GM23338 (cell line): ENCODE measurements around the gene MEN1. TPM values are rescaled to one million over a fixed set of nuclear protein-coding genes. Genes with fewer than 3 reads are reported as not detected.

ENCODE experiments used
- ATAC-seq: fragments of 200-7000 bp; cut with Tn5 transposase; 3 replicates; pipeline ENCODE4 v1.9.1; 2020
- DNase-seq: peaks from one replicate; pipeline ENCODE4 v3.0.0-alpha.2; 2015; ENCODE audit warnings: low spot score
- H2AFZ ChIP-seq: fragments of 200-600 bp; sonication (generic); 2 replicates; pipeline ENCODE4 v1.8.0; 2016; ENCODE audit warnings: antibody characterized with exemption, mild to moderate bottlenecking, moderate library complexity
- H3F3A ChIP-seq: fragments of 200-600 bp; sonication (generic); replicated peaks from 2 replicates; pipeline ENCODE4 v1.8.0; 2017; ENCODE audit warnings: antibody characterized with exemption, mixed run types, low read depth
- H3K27ac ChIP-seq: fragments of 200-600 bp; sonication (generic); 2 replicates; pipeline ENCODE4 v1.6.1; 2016; ENCODE audit warnings: low read depth
- H3K27me3 ChIP-seq: fragments of 200-600 bp; sonication (generic); 2 replicates; pipeline ENCODE4 v1.8.0; 2016; ENCODE audit warnings: mild to moderate bottlenecking, mixed run types, moderate library complexity; ENCODE audit not compliant: insufficient read depth
- H3K36me3 ChIP-seq: fragments of 200-600 bp; sonication (generic); 2 replicates; pipeline ENCODE4 v1.8.0; 2016; ENCODE audit warnings: mild to moderate bottlenecking; ENCODE audit not compliant: insufficient read depth
- H3K4me1 ChIP-seq: fragments of 200-600 bp; sonication (generic); 2 replicates; pipeline ENCODE4 v1.8.0; 2016; ENCODE audit warnings: mild to moderate bottlenecking, moderate library complexity; ENCODE audit not compliant: insufficient read depth
- H3K4me2 ChIP-seq: fragments of 200-600 bp; sonication (generic); 2 replicates; pipeline ENCODE4 v1.7.1; 2017; ENCODE audit warnings: mixed run types
- H3K4me3 ChIP-seq: fragments of 200-600 bp; sonication (generic); 2 replicates; pipeline ENCODE4 v1.6.1; 2016; ENCODE audit warnings: mixed run types
- H3K79me2 ChIP-seq: fragments of 200-600 bp; sonication (generic); replicated peaks from 2 replicates; pipeline ENCODE4 v1.8.0; 2017; ENCODE audit warnings: mild to moderate bottlenecking; ENCODE audit not compliant: insufficient read depth
- H3K9me2 ChIP-seq: fragments of 200-600 bp; sonication (generic); 2 replicates; pipeline ENCODE4 v1.8.0; 2017; ENCODE audit not compliant: insufficient read depth
- H4K20me1 ChIP-seq: fragments of 200-600 bp; sonication (generic); replicated peaks from 2 replicates; pipeline ENCODE4 v1.8.0; 2017; ENCODE audit warnings: mild to moderate bottlenecking; ENCODE audit not compliant: insufficient read depth
- H3K27ac Mint-ChIP-seq: 2 replicates; pipeline ENCODE4 v1.8.0; 2020; ENCODE audit warnings: inconsistent platforms, mild to moderate bottlenecking, moderate library complexity, mixed read lengths
- H3K27me3 Mint-ChIP-seq: 3 replicates; pipeline ENCODE4 v1.8.0; 2022; ENCODE audit warnings: low read depth, mild to moderate bottlenecking, moderate library complexity, mixed read lengths, inconsistent platforms; ENCODE audit not compliant: insufficient read depth, poor library complexity
- H3K36me3 Mint-ChIP-seq: 3 replicates; pipeline ENCODE4 v1.8.0; 2021; ENCODE audit warnings: low read depth, mild to moderate bottlenecking, inconsistent platforms, moderate library complexity, mixed read lengths
- H3K4me1 Mint-ChIP-seq: 3 replicates; pipeline ENCODE4 v1.8.0; 2020; ENCODE audit warnings: mild to moderate bottlenecking, inconsistent platforms, mixed read lengths
- H3K4me3 Mint-ChIP-seq: 3 replicates; pipeline ENCODE4 v1.8.0; 2021; ENCODE audit warnings: moderate library complexity, mild to moderate bottlenecking, inconsistent platforms, mixed read lengths
- H3K9me3 Mint-ChIP-seq: 3 replicates; pipeline ENCODE4 v1.8.0; 2020; ENCODE audit warnings: moderate library complexity, mild to moderate bottlenecking, inconsistent platforms, mixed read lengths
- CREB1 ChIP-seq: fragments of 250-450 bp; sonication (Bioruptor Pico); IDR thresholded peaks from 2 replicates; pipeline ENCODE4 v1.5.0; 2020; ENCODE audit warnings: low read depth, mild to moderate bottlenecking, moderate library complexity
- CTCF ChIP-seq, 2 experiments: fragments of 200-600 bp in 1 of 2; sonication (generic) in 1 of 2; conservative IDR thresholded peaks; 2 replicates each; pipeline versions ENCODE4 v1.5.1 to v1.6.1; 2016 to 2017; ENCODE audit warnings: antibody characterized with exemption in 2 of 2, low read depth in 2 of 2, mild to moderate bottlenecking in 2 of 2, moderate library complexity in 1 of 2
- ETS1 ChIP-seq: IDR thresholded peaks from 2 replicates; pipeline ENCODE4 v1.6.1; 2016; ENCODE audit warnings: antibody characterized with exemption
- EZH2 ChIP-seq: fragments of 200-600 bp; sonication (generic); IDR thresholded peaks from one replicate; pipeline ENCODE4 v1.8.0; 2017; ENCODE audit warnings: antibody characterized with exemption, mild to moderate bottlenecking, low read depth; ENCODE audit not compliant: unreplicated experiment
- EZH2phosphoT487 ChIP-seq: fragments of 200-600 bp; sonication (generic); IDR thresholded peaks from one replicate; pipeline ENCODE4 v1.8.1; 2018; ENCODE audit warnings: antibody characterized with exemption; ENCODE audit not compliant: unreplicated experiment
- JUNB ChIP-seq: IDR thresholded peaks from one replicate; pipeline ENCODE4 v1.6.1; 2016; ENCODE audit warnings: antibody characterized with exemption; ENCODE audit not compliant: unreplicated experiment
- NANOG ChIP-seq: IDR thresholded peaks from 2 replicates; pipeline ENCODE4 v1.6.1; 2016; ENCODE audit warnings: antibody characterized with exemption, borderline replicate concordance
- POLR2AphosphoS5 ChIP-seq: IDR thresholded peaks from 2 replicates; pipeline ENCODE4 v1.6.1; 2016; ENCODE audit warnings: antibody characterized with exemption, low read depth
- REST ChIP-seq: IDR thresholded peaks from one replicate; pipeline ENCODE4 v1.6.1; 2018; ENCODE audit warnings: antibody characterized with exemption; ENCODE audit not compliant: unreplicated experiment
- STAT1 ChIP-seq: IDR thresholded peaks from one replicate; pipeline ENCODE4 v1.6.1; 2016; ENCODE audit warnings: antibody characterized with exemption; ENCODE audit not compliant: unreplicated experiment
- ZNF114 ChIP-seq: fragments of 250-450 bp; sonication (Bioruptor Pico); IDR thresholded peaks from 2 replicates; pipeline ENCODE4 v1.5.0; 2020; ENCODE audit warnings: mild to moderate bottlenecking, moderate library complexity
- ZNF331 ChIP-seq: fragments of 250-450 bp; sonication (Bioruptor Pico); IDR thresholded peaks from 2 replicates; pipeline ENCODE4 v1.5.0; 2020; ENCODE audit warnings: low read depth, mild to moderate bottlenecking, moderate library complexity
- ZNF462 ChIP-seq: fragments of 250-450 bp; sonication (Bioruptor Pico); IDR thresholded peaks from 2 replicates; pipeline ENCODE4 v1.5.0; 2020; ENCODE audit warnings: mild to moderate bottlenecking, moderate library complexity
- polyA plus RNA-seq: library from polyadenylated mRNA; unstranded; fragments of >200 nt; fragmentation: Nextera tagmentation; extraction: Ambion mirVana; gene quantifications from 2 replicates; pipeline ENCODE4 v1.2.1, GENCODE V29; 2016
- total RNA-seq: library from RNA; depleted of rRNA; stranded (reverse); fragments of >200 nt; shearing (Covaris generic); gene quantifications from 2 replicates; pipeline ENCODE4 v1.2.3, GENCODE V29; 2014

Gene MEN1
- total and polyA plus RNA-seq, 2 experiments from 2014 or later: 31.6 to 45.2 TPM

GRCh38 chr11:64776425-64776824, 33.9 kb downstream of the MEN1 start (continued):
- no peak for TF ChIP-seq ZNF462 (CRISPR knock-in tag)

GRCh38 chr11:64774144-64774543, 36.2 kb downstream of the MEN1 start:
- H3K36me3 Mint-ChIP-seq: peaks cover 84% of the 10 kb centered on the region
- Histone ChIP-seq H3K4me3 (no peak overlapping the region), H3K27me3 (no peaks in the 10 kb centered on the region), H3F3A (peaks cover 76% of the 10 kb centered on the region), H3K79me2 (peaks cover 82% of the 10 kb centered on the region), H3K36me3 (peaks cover 81% of the 10 kb centered on the region), H4K20me1 (peaks cover 79% of the 10 kb centered on the region), H3K4me1 (peaks cover 10% of the 10 kb centered on the region), H3K27ac (peak overlapping the region; percentile 68; the same call in 1 of the 2 replicates), H3K4me2 (no peak overlapping the region), H3K9me2 (no peaks in the 10 kb centered on the region), H2AFZ (no peak overlapping the region)
- H3K9me3 Mint-ChIP-seq: no peaks in the 10 kb centered on the region; the same call in 2 of the 3 replicates
- peaks cover 30% of the 10 kb centered on the region for H3K4me1 Mint-ChIP-seq
- ATAC-seq (no peak), DNase-seq (no peak)
- H3K27ac Mint-ChIP-seq: no peak overlapping the region
- H3K4me3 Mint-ChIP-seq: no peak overlapping the region
- H3K27me3 Mint-ChIP-seq: peaks cover 19% of the 10 kb centered on the region
- TF ChIP-seq EZH2phosphoT487 (no peak), ZNF114 (CRISPR knock-in tag) (no peak), ETS1 (no peak), JUNB (no peak), ZNF331 (no peak), STAT1 (no peak), NANOG (no peak), CREB1 (CRISPR knock-in tag) (no peak), EZH2 (no peak), REST (no peak), POLR2AphosphoS5 (no peak), CTCF (conservative IDR thresholded peaks at IDR 0.05; ENCODE audit: low read depth in 2 of 2) (no peak)
